Renal cortex interstitium (tissue), 11 donors: ENCODE data around the gene REXO2. TPM values are rescaled to one million over a fixed set of nuclear protein-coding genes. Genes with fewer than 3 reads are reported as not detected.

ENCODE experiments used
- DNase-seq, 11 donors: peaks; one replicate each; pipeline ENCODE4 v3.0.0-alpha.2; 2013; ENCODE audit warnings: low read depth in 9 of 11, low spot score in 4 of 11; ENCODE audit errors: extremely low read depth in 1 of 11
- polyA plus RNA-seq, 3 donors: library from polyadenylated mRNA; unstranded; fragments of 120-200 nt; gene quantifications; one replicate each; pipeline ENCODE4 v1.2.1, GENCODE V29; 2013; ENCODE audit not compliant: insufficient read length in 3 of 3

REXO2 gene
- polyA plus RNA-seq, 3 donors, result 108 to 135 (median 119) TPM

DNA sequence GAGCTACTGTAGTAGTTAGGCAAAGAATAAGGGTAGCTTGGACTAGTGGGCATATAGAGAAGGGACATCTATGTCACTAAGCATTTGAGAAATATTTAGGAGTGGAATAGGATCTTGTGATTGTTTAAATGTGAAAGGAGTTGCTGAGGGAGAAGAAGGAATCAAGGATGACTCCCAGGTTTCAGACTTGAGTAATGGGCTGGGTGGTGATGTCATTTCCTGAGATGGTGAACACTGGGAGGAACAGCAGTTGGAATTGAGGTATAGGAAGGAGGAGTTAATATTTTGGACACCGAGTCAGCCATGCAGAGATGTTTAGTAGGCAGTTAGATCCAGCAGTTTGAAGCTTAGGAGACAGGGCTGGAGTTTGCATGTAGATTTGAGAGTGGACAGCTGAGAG, 40.1 kb downstream of the REXO2 start:
- DNase-seq, result no peak

DNA sequence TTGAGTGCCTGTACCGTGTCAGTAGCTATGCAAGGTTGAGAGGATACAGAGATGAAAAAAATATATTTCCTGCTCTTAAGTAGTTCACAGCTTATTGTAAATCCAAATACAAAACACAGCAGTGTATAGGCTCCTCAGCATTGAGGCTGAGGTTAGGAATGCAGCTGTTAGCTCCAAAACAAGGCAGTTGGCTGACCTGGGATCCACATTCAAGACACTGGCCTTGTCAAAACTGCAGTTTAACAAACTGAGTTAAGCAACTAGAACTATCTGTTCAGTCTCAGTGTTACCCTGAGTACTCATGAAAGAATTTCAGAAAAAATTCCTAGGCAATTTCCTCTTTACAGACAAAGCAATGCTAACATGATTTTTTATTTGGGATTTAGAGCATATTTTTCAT, 42.8 kb downstream of the REXO2 start:
- DNase-seq, result no peak

DNA sequence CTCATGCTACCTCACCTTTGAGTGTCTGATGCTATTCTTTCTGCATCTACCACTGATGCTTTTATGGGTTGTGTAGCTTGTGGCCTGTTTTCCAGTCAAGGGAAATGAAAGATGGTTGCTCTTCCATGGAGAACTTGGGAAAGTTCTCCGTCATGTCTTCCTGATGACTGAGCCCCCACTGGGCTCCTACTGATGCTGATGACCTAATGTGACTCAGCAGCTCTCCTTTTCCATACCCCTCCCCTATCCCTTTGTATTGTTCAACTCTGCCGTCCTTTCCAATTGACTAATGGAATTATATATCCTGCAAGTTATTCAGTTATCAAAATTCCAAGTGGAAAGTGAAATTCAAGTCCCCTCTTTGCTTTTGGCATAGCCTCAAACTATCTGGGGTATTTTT, 44.7 kb downstream of the REXO2 start:
- DNase-seq, result no peak

DNA sequence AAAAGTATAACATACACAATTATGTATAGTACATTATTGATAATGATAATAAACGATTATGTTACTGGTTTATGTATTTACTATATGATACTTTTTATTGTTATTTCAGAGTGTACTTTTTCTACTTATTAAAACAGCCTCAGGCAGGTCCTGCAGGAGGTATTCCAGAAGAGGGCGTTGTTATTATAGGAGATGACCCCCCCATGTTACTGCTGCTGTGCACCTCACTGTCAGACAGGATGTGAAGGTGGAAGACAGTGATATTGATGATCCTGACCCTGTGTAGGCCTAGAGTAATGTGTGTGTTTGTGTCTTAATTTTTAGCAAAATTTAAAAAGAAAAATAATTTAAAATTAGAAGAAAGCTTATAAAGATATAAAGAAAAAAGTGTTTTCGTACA, 57.6 kb downstream of the REXO2 start:
- DNase-seq, result no peak

DNA sequence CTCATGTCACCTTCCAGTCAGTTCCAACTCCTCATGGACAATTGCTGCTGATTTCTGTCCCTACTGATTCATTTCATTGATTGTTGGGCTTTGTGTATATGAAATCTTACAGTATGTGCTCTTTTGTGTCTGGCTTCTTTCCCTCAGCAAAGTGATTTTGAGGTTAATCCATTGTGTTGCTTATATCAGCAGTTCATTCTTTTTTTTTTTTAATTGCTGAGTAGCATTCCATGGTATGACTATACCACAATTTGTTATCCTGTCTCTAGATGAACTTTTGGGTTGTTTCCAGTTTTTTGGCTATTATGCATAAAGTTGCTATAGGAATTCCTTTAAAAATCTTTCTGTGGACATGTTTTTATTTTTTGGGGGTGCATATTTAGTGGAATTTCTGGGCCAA, 60.5 kb downstream of the REXO2 start:
- no peak for DNase-seq

Other genes starting within 250 kb of the REXO2 start
- 1 to 10 TPM in 1 of 3 donors, under 1 TPM in 2; 0.68 to 1.4 (median 0.96) TPM for gene NNMT, start 143.1 kb upstream of the REXO2 start, polyA plus RNA-seq
- 10 to 100 TPM; 15.2 to 21.8 (median 16.4) TPM for gene C11orf71, start 39.0 kb upstream of the REXO2 start, polyA plus RNA-seq
- gene RBM7, start 38.8 kb upstream of the REXO2 start, polyA plus RNA-seq, result 10 to 100 TPM; 48.7 to 61.6 (median 51.1) TPM
- not detected for gene NXPE1, start 120.4 kb downstream of the REXO2 start, polyA plus RNA-seq
- gene NXPE4, start 156.3 kb downstream of the REXO2 start, polyA plus RNA-seq, result under 1 TPM in 1 of 3 donors, not detected in 2; 0.07 TPM
- gene NXPE2, start 239.1 kb downstream of the REXO2 start, polyA plus RNA-seq, result under 1 TPM; 0.26 to 0.61 (median 0.47) TPM